ENCODE data around the gene ZDHHC4.

Gene ZDHHC4

DNA sequence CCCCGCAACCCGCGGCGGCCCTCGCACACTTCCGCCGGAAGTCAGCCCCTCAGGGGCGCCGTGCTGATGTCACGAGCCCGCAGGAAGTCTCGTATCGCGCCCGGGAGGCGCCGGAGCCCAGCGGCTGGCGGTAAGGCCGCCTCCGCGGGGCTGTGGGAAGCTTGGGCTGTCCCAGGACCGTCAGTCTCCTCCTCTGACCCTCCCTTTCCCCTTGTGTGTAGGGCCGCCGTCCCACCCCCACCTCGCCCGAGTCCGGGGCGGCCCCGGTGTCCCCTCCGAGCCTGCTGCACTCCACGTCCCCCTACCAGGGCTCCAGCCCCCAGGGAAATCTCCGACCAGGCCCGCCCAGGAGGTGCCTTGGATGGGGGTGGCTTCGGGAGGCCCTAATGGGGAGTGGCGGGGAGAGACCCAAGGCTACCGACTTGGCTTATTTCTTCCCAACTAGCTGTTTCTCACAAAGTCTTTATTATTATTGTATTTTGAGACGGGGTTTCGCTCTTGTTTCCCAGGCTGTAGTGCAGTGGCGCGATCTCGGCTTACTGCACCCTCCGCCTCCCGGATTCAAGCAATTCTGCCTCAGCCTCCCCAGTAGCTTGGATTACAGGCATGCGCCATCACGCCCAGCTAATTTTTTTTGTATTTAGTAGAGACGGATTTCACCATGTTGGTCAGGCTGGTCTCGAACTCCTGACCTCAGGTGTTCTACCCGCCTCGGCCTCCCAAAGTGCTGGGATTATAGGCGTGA lies at the start of gene ZDHHC4:
ZDHHC4 (plus strand) TSS at position 86 of the 745 bp plus-strand sequence. CDS start 3,108 bp downstream, outside the sequence.
- peak; percentile 80 for DNase-seq

DNA sequence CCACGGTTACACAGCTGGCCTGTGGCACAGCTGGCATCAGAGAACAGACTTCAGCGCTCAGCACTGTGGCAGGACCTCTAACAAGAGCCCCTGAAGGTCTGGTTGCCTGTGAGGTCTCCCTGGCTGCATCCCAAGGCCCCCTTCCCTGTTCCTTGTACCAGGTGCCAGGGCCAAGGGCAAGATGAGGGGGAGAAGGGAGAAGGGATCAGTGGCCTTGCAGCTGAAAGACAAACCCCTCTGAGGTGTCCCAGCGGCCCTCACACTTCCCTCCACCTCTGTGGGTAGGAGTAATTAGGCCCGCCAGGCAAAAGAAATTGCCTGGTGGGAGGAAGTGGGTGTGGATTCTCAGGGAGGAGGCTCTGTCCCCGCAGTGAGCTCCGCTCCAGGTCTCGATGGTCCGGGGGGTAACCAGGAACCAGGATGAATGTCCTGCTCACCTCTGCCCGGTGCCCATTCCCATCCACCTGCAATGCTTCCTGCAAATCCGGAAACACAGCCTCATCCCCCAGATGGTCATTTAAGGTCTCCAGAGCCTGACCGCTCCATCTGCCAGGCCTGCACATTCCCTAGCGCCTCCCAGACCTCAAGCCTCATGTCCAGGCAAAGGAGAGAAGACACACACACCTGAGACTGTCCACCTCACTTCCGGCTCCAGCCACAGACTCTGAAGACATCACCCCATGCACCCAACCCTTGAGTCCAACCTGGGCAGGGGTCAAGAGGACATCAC lies 48.7 kb upstream of the ZDHHC4 start:
- DNase-seq, result no peak

DNA sequence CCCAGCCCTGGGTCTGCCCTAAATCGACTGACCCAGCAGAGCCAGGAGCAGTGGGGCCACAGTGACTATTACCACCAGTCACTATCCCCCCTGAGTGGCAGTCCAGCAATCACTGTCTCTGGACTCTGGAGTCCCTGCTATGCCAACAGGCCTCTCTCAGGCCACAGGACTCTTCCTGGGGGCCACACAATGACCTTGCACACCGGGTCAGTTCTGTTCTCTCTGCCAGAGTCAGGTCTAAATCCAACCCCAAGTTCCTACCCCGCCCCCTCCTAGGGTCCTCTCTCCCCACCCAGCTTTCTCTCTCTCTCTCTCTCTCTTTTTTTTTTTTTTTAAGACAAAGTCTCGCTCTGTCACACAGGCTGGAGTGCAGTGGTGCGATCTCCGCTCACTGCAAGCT lies 47.6 kb upstream of the ZDHHC4 start:
- no peak for DNase-seq

DNA sequence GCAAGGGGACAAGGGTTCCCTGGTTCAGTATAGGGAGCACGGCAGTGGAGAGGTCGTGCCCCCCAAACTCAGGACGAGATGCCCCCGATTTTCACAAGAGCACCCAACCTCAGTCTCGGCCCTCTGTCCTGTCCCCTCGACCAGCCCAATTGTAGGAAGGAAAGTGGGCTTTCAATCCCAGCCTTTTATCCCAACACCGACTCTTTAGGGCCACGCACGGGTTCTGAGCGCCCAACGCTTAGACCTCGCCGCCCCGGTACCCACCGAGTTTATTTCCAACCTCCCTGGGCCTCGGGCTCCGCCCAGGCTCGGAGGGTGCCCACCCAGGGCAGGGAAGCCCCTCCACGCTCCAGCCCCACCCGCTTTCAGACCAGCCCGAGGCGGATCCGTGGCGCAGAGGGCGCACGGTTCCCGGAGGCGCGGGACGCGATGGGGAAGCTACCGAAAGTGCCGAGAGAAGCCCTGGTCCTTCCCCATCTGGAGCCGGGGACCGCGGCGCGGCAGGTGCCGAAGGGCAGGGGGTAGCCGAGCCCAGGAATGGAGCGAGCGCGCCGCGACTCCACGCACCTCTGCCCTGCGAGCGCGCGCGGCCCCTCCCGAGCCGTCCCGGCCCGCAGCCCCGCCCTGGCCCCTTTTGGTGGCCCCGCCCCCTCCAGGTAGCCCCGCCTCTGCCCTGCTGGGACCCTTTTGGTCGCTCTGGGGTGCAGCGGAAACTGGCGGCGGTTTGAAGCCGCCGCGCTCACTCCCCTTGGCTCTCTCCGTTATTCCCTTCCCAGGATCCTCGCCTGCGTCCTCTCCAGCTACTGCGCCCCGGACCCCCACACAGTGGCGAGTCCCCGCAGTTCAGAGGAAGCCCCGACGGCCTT lies 46.4 kb upstream of the ZDHHC4 start:
- peak; percentile 6 for DNase-seq

DNA sequence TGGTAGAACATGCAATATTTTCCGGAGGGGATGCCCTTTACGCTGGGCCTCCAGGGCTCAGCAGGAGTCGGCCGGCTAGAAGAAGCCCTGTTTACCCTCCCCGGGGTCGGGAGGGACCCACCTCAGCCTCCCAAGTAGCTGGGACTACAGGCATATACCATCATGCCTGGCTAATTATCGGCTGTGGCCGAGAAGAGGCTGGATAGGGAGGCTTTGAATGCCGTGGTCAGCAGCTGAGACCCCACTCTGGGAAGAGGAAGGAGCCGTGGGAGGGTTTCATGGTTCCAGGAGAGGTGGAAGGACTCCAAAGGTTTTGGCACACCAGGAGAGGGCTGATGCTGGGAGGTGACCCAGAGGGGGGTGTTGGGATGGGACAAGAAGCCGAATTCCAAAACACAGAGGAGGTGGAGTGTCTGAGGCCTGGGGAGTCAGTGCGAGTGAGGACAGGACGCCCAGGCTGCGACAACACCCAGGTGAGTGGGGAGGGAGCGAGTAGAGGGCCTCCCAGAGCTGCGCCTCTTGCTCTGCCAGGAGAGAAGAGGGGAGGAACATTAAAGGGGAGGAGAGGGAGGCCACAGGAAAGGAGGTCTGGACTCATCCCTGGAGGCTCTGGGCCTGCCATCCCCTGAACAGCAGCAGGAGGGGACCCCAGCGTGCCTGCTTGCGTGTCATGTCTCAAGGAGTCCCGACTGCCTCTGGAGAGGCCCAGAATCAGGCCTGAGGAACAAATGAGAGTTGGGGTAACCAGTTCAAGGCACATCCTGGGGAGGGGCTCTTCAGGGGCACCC lies 45.6 kb upstream of the ZDHHC4 start:
- DNase-seq, result no peak

DNA sequence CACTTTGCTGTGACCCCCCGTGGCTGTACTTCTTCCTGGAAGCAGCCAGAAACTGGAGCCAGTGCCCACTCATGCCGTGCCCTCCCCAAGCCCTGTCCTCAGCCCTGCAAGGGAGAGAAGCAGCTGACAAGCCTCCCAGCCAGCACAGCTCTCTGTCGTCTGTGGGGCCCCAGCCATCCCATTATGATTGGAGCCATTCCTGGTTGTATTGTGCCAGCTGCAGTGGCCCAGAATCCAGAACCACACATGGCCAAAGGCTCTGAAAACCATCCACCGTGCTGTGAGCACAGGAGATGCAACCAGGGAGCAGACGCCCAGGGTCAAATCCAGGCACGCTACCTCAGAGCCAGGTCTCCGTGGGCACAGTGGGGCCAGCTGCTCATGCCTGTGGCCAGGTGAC lies 44.7 kb upstream of the ZDHHC4 start:
- DNase-seq, result no peak

DNA sequence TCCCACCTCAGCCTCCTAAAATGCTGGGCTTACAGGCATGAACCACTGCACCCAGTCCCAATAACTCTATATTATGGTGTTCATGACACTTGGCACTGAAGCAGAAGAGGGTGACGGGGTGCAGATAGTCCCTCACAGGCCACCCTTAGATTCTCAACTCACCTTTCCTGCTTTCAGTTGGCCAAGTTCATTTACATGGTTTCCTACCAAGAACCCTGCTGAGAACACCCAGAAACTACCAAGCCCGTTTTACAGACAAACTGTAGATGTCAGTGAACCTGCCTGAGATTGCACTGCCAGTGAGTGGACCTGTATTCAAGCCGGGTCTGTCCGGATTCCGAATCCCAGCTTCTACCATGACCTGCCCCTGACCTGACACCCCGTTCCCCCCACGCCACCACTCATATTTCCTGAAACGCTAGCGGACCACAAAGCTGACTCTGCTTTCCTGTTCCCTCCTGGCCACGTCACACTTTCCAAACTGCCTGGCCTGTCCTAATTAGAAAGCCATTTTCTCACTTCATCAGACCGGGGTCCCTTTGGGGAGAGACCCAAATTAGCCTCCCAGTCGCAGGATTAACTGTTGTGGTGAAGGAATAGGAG lies 43.3 kb upstream of the ZDHHC4 start:
- DNase-seq, result no peak

DNA sequence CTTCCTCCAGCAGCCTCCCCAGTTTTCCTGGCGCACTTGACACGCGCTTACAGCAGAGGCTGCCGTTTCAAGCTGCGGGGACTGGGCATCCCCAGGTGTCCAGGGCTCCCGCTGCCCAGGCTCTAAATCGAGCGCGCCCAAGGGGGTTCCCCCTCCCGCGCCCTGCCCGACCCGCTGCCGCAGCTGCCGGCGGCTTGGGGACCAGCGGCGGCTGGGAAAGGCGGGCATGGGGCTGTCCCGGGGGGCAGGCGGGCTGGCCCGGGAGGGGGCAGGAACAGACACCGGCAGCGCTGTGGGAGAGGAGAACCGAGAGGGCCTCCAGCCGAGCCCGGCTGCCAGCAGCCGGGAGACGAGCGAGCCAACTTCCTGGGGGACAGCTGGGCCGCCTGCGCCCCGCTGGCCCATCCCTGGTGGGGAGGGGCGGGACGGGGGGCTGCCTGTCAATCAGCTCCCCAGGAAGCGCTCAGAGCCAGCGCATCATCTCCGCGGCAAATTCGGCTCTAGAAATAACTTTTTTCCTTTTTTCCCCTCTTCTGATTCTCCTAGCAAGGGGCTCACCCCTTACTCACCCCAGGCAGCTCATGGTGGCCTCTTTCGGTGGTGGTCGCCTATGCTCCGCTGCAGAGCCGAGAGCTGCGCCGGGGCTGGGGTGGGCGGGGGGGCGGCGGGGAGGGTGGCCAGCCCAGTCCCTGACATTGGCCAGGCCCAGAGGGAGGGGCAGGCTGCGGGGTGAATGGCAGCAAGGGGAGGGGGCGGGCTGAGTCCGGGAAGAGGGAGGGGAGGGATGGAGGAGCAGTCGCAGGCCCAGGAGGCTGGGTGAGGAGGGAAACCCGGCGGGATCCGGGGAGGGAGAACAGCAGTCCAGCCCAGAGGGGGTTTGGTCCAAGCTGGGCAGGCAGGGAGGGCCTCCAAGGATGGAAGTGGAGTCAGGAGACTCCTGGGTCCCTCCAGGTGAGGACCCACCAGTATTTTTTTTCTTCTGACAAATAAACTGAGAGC lies 40.7 kb upstream of the ZDHHC4 start:
- DNase-seq, result peak; percentile 9

DNA sequence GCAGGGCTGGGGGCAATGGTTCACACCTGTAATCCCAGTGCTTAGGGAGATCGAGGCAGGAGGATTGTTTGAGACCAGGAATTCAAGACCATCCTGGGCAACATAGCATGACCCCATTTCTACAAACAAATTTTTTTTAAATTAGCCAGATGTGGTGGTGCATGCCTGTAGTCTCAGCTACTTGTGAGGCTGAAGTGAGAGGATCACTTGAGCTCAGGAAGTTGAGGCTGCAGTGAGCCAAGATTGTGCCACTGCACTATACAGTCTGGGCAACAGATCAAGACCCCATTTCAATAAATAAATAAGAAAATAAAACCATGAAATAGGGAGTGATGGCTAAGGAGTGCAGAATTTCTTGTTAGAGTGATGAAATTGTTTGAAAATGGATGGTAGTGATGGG lies 34.9 kb upstream of the ZDHHC4 start:
- no peak for DNase-seq

DNA sequence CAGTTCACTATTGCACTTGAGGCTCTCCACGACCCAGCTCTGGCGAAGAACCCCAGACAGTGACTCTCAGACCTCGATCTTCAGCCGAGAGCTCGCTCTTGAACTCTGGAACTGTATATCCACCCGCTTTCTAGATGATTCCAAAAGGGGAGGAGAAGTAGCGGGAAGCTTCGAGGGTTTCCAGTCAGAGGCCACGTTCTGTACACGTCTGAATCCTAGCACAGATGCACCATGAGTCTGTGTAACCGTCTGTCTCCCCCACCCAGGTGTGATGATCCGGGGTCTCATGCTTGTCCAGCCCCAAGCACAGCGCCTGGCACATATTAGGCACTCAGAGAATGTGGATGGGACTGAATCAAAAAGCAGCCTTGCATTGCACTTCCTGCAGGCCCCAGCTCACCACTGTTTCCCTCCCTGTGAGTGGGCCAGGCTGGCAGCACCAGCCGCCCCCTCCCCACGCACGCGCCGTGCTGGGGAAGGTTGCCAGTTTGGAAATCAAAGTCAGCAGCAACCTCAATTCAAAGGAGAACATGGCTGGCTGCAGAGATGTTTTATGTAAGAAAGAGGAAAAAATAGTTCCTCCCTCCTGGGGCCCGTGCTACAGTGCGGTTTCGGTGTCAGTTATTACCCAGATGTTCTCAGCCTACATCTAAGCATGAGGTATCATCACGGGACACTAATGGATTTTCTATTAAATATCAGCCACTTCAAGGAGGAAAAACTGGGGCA lies 31.7 kb upstream of the ZDHHC4 start:
- DNase-seq, result no peak

DNA sequence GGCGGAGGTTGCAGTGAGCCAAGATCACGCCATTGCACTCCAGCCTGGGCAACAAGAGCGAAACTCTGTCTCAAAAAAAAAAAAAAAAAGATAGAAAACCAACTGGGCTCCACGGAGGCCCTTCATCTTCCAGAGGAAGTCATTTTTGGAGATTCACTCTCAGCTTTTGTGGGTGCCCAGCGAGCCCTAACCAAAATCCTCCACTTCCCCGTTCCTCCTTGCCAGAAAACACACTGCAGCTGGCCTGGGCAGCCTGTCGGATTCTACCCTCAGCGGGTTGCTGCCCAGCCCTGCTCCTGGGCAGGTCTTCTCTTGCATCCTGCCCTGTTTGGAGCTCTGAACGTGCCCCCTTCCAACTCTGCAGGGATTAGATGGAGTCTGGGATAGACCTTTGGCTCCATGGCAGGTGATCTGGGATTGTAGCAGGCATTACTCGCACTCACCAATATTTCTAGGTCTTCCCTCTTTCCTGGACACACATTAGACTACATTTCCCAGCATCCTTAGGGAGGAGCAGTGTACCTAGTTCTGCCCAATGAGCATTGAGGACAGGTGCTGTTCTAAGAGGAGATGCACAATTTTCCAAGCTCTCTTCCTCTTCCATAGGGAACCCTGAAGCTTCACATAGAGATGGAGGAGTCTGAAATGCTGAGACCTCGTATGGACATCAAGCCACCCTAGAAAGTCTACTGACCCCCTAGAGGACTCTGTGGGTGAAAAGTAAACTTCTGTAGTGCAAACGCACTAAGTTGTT lies 30.6 kb upstream of the ZDHHC4 start:
- no peak for DNase-seq

DNA sequence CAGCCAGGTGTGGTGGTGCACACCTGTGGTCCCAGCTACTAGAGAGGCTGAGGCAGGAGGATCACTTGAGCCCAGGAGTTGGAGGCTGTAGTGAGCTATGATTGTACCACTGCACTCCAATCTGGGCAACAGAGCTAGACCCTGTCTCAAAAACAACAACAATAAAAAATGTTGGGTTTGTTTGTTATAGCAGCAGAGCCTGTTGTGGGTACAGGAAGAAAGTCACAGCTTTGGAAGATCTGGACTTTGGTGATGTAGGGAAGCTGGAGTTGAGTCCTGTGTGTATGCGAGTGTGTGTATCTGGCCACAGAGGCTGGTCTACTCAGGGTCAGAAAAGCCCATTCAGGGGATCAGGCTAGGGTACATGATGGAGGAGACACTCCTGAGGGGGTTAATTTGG lies 29.9 kb upstream of the ZDHHC4 start:
- no peak for DNase-seq

DNA sequence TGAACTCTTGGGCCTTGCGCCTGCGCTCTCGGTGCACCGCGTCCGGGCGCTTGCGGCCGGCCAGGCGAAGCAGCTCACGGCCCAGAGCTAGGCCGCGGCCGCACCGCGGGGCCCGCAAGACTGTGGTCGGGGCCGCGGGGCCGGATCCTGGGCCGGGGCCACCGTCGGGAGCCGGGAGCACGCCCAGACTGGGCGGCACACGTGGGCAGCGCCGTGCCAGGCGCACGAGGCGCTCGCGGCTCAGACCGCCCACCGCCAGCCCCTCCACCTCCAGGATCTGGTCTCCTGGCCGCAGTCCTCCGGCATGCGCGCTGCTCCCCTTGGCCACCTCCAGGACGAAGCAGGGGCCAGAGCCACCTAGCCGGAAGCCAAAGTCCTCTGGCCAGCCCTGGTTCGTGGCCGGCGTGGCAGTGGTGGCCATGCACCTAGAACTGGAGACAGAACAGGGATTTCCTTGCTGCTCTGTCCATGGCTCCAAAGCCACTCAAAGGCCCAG lies 26.2 kb upstream of the ZDHHC4 start, which contains the start of gene GRID2IP:
GRID2IP (minus strand) TSS at position 446 of the 496 bp plus-strand sequence; CDS start at position 421, 25 bp downstream.
- DNase-seq, result no peak

DNA sequence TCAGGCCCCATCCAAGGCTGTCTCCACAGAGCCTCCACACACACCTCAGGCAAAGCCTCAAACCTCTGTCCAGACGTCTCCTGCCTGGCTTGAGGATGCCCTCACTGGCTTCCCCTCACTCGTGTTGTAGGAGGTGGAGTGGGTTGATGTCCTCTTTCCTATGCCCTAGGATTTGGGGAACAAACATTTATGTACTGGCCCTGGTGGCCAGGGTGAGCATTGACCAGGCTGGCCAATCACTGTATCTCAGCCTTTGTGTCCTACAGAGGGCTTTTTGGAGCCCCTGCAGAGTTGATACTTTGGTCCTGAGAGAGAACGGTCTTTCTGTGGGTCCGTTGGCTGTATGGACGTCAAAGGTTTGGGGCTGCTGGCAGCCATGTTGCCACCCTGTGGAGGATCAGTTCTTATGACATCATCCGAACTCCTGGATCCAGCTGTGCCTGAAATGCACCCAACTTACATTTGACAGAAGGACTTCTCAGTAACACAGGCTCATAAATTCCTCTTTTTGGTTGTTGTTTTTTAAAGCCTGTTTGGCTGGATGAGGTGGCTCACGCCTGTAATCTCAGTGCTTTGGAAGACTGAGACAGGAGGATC lies 23.7 kb upstream of the ZDHHC4 start:
- DNase-seq, result no peak

DNA sequence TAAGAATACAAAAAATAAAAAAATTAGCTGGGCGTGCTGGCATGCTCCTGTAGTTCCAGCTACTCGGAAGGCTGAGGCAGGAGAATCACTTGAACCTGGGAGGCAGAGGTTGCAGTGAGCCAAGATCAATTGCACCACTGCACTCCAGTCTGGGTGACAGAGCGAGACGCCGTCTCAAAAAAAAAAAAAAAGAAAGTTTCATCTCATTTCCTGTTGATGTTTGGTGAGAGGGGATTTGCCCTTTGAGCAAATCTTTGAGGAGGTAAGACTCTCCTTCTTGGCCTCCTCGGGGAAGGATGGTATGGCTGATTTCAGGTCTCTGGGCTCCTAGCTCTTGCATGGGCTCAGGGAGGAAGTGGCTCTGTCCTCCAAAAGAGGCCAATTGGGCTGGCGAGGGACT lies 22.4 kb upstream of the ZDHHC4 start:
- DNase-seq, result no peak

DNA sequence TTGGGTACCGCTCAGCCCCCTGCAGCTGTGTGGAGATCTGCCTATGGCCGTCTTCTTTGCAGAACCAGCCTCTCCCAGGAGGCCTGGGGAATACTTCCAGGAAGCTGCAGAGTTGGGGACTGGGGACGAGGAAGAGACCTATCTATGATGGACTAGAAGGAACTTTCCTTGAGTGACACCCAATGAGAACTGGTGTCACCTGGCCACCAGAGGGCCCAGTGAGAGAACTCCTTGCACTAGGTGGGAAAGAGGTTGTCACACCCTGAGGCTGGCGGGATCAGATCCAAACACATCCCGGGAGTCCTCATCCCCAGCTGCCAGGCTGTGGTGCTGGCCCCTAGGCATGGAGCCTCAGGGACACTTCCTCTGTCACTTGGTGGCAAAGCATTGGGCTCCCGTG lies 21.1 kb upstream of the ZDHHC4 start:
- DNase-seq, result no peak

DNA sequence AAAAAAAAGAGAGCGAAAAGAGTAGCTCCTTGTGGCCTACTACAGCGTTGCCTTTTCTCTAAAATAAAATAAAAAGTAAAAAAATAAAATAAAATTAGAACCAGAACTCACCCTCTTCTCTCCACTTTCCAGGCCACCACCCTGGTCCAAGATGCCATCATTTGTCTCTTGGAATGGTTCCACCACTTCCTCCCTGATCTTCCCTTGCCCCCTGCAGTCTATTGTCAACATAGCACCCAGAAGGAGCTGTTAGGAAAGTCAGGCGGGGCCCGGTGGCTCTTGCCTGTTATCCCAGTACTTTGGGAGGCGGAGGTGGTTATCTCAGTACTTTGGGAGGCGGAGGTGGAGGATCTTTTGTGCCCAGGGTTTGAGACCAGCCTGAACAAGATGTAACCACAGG lies 18.4 kb upstream of the ZDHHC4 start:
- DNase-seq, result peak; percentile 9

DNA sequence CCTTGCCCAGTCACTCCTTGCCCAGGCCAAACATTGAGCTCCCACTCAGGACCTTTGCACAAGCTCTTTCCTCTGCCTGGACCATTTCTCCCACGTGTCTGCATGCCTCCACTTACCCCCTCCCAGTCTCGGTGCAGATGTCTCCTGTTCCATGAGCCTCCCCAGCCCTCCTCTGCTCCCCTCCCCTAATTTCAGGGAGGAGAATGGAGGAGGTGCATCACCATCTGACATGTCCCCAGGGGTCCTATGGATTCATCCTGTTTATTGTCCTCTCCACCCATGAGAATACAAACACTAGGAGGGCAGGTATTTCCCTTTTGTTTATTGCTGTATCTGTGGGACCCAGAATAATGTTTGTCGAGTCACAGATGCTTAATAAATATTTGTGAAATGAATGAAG lies 17.4 kb upstream of the ZDHHC4 start:
- DNase-seq, result no peak

DNA sequence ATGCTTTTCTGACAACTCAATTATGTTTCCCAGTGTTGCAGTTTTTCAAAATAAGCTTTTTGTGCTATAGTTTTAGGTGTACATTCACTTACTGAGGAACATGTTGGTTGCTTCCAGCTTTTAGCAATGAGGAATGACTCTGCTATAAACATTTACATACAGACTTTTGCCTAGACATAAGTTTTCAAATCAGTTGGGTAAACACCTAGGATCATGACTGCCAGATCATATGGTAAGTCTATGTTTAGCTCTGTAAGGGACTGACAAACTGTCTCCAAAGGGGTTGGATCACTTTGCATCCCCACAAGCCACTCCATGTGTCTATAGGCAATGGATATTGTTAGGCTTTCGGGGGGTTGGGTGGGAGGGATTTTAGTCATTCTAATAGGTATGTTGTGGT lies 15.1 kb upstream of the ZDHHC4 start:
- no peak for DNase-seq

Data from DMS79 treated with DMSO at 0.1 percent for 48 hours (cell line).